Measurements from ENCODE around the gene GRID1. TPM values are rescaled to one million over a fixed set of nuclear protein-coding genes. Genes with fewer than 3 reads are reported as not detected.

The GRID1 gene
- total RNA-seq, 1 experiment from 2014 or later, result not detected

DNA sequence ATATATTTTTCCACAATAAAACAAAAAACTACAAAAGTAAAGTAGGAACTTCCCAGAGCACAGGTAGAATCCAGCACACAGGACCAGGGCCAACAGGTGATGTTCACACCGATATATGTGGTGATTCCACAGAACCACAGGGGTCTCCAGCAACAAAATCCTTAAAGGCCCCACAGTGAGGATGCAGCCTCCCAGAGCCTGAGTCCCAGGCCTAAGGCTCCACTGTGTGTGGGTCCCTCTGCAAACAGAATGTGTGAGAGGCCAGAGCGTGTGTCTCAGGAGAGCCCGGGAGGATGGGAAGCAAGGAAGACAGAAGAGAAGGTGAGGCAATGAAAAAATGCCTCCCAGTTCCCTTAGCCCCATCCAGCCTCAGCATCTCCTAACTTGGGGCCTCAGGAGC is 173.9 kb downstream of the GRID1 start:
- Mint-ChIP-seq H3K27me3 (ENCODE audit: unreplicated experiment) (peaks cover 98% of the 10 kb centered on the region), H3K4me1 (ENCODE audit: low read depth, unreplicated experiment) (no peaks in the 10 kb centered on the region), H3K27ac (ENCODE audit: unreplicated experiment) (no peak overlapping the region), H3K36me3 (ENCODE audit: insufficient read depth, unreplicated experiment) (no peaks in the 10 kb centered on the region), H3K9me3 (ENCODE audit: low read depth, unreplicated experiment) (no peaks in the 10 kb centered on the region), H3K4me3 (ENCODE audit: low read depth, unreplicated experiment) (no peak overlapping the region)
- TF ChIP-seq, protein P1, sequence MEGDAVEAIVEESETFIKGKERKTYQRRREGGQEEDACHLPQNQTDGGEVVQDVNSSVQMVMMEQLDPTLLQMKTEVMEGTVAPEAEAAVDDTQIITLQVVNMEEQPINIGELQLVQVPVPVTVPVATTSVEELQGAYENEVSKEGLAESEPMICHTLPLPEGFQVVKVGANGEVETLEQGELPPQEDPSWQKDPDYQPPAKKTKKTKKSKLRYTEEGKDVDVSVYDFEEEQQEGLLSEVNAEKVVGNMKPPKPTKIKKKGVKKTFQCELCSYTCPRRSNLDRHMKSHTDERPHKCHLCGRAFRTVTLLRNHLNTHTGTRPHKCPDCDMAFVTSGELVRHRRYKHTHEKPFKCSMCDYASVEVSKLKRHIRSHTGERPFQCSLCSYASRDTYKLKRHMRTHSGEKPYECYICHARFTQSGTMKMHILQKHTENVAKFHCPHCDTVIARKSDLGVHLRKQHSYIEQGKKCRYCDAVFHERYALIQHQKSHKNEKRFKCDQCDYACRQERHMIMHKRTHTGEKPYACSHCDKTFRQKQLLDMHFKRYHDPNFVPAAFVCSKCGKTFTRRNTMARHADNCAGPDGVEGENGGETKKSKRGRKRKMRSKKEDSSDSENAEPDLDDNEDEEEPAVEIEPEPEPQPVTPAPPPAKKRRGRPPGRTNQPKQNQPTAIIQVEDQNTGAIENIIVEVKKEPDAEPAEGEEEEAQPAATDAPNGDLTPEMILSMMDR (IDR thresholded peaks at IDR 0.05; ENCODE audit: unreplicated experiment), result no peak
- intact Hi-C loops (cut with micrococcal nuclease; ENCODE audit: unreplicated experiment), result no loop called here
- CTCF ChIA-PET, result no interaction called here
- no TSS peak for BruUV-seq (replicated peaks)
- DNase-seq, result no peak

DNA sequence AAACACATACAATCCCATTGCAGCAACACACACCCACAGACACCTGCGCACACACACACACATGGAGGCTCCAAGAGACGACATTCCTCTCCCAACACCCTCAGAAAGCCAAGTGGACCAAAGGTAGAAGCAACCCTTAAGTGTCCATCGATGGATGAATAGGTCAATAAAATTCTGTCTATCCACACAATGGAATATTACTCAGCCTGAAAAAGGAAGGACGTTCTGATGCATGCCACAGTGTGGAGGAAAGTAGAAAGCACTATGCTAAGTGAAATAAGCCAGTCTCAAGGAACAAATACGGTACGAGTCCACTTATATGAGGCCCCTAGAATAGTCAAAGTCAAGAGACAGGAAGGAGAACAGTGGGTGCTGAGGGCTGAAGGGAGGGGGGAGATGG is 174.4 kb downstream of the GRID1 start:
- no peaks in the 10 kb centered on the region for H3K9me3 Mint-ChIP-seq (ENCODE audit: low read depth, unreplicated experiment)
- BruUV-seq (replicated peaks), result no TSS peak
- no peaks in the 10 kb centered on the region for H3K36me3 Mint-ChIP-seq (ENCODE audit: insufficient read depth, unreplicated experiment)
- CTCF ChIA-PET, result no interaction called here
- H3K27me3 Mint-ChIP-seq (ENCODE audit: unreplicated experiment), result peaks cover 98% of the 10 kb centered on the region
- no peak for DNase-seq
- H3K27ac Mint-ChIP-seq (ENCODE audit: unreplicated experiment), result no peak overlapping the region
- TF ChIP-seq, protein P1 (IDR thresholded peaks at IDR 0.05; ENCODE audit: unreplicated experiment), result no peak
- H3K4me3 Mint-ChIP-seq (ENCODE audit: low read depth, unreplicated experiment), result no peak overlapping the region
- H3K4me1 Mint-ChIP-seq (ENCODE audit: low read depth, unreplicated experiment), result no peaks in the 10 kb centered on the region
- intact Hi-C loops (cut with micrococcal nuclease; ENCODE audit: unreplicated experiment), result no loop called here

GRCh38 chr10:86191686-86192085 is 174.9 kb downstream of the GRID1 start:
- no peaks in the 10 kb centered on the region for H3K4me1 Mint-ChIP-seq (ENCODE audit: low read depth, unreplicated experiment)
- CTCF ChIA-PET, result no interaction called here

GRCh38 chr10:86191166-86191565 is 175.4 kb downstream of the GRID1 start:
- peaks cover 97% of the 10 kb centered on the region for H3K27me3 Mint-ChIP-seq (ENCODE audit: unreplicated experiment)
- no peaks in the 10 kb centered on the region for H3K4me1 Mint-ChIP-seq (ENCODE audit: low read depth, unreplicated experiment)
- H3K9me3 Mint-ChIP-seq (ENCODE audit: low read depth, unreplicated experiment), result no peaks in the 10 kb centered on the region
- intact Hi-C loops (cut with micrococcal nuclease; ENCODE audit: unreplicated experiment), result no loop called here
- no peak for DNase-seq
- no peak overlapping the region for H3K27ac Mint-ChIP-seq (ENCODE audit: unreplicated experiment)
- H3K36me3 Mint-ChIP-seq (ENCODE audit: insufficient read depth, unreplicated experiment), result no peaks in the 10 kb centered on the region
- TF ChIP-seq, protein P1 (IDR thresholded peaks at IDR 0.05; ENCODE audit: unreplicated experiment), result no peak
- no TSS peak for BruUV-seq (replicated peaks)
- H3K4me3 Mint-ChIP-seq (ENCODE audit: low read depth, unreplicated experiment), result no peak overlapping the region
- CTCF ChIA-PET, result no interaction called here

More at GRCh38 chr10:86191686-86192085, 174.9 kb downstream of the GRID1 start:
- H3K4me3 Mint-ChIP-seq (ENCODE audit: low read depth, unreplicated experiment), result no peak overlapping the region
- H3K27me3 Mint-ChIP-seq (ENCODE audit: unreplicated experiment), result peaks cover 97% of the 10 kb centered on the region
- no peak for DNase-seq
- intact Hi-C loops (cut with micrococcal nuclease; ENCODE audit: unreplicated experiment), result no loop called here
- H3K9me3 Mint-ChIP-seq (ENCODE audit: low read depth, unreplicated experiment), result no peaks in the 10 kb centered on the region
- TF ChIP-seq, protein P1 (IDR thresholded peaks at IDR 0.05; ENCODE audit: unreplicated experiment), result no peak
- H3K36me3 Mint-ChIP-seq (ENCODE audit: insufficient read depth, unreplicated experiment), result no peaks in the 10 kb centered on the region
- H3K27ac Mint-ChIP-seq (ENCODE audit: unreplicated experiment), result no peak overlapping the region
- no TSS peak for BruUV-seq (replicated peaks)
